ENCODE results near the gene AUTS2.

- TF ChIP-seq CTCF (IDR thresholded peaks at IDR 0.05 in 8 of 11, conservative IDR thresholded peaks at IDR 0.05 in 3 of 11) (no peak), POLR2A (IDR thresholded peaks at IDR 0.05) (no peak)
Measured at GRCh38 chr7:70349031-70349430, 750.8 kb downstream of the AUTS2 start.

Data from spleen (tissue), 7 donors.